ENCODE data around the gene TOR1AIP2.

GRCh38 chr1:179807291-179807690 lies 70.3 kb downstream of the TOR1AIP2 start:
- TF ChIP-seq EZH2phosphoT487 (IDR thresholded peaks at IDR 0.05; ENCODE audit: borderline replicate concordance, low read depth, low read length) (no peak), CTCF (conservative IDR thresholded peaks at IDR 0.05; ENCODE audit: low read length) (no peak)
